ENCODE measurements around the gene INSRR. TPM values are rescaled to one million over a fixed set of nuclear protein-coding genes. Genes with fewer than 3 reads are reported as not detected.
A peak's percentile ranks its signal among the peaks of the same experiment; 100 is the strongest.

Gene INSRR
- total RNA-seq, 1 donor from 2014 or later, result not detected

DNA sequence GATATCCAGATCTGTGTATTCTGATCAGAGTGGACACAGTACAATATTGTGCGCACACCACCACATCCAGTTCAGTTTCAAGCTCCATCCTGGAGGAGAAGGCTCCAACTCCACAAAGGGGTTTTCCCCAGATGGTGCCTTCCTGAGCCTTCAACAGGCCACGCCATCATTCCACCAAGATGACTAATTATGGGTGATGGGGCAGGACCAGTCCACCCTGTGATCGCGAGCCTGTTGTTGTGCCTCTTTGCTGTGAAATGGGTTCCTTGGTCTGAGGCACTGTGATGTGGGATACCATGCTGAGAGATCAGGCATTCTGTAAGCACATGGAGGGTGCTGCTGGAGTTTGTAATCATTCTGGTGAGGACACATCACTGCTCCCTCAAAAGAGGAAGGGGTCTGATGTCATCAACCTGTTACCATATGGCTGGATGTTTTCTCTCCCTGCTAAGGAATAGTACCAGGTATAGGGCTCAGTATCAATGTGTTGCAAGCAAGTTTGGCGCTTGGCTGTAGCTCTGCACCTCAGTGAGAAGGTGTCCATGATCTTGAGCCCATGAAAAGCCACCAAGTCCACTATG lies 35.6 kb downstream of the INSRR start:
- peaks cover 21% of the 10 kb centered on the region for H3K27me3 Mint-ChIP-seq
- POLR2A ChIA-PET, result no interaction called here
- H3K36me3 Mint-ChIP-seq (ENCODE audit: low read depth), result no peaks in the 10 kb centered on the region
- CTCF ChIA-PET, result interaction anchor here (1.8 kb wide), 1 partner anchor 9 kb away, joined by 6 read pairs; no protein-coding TSS in a partner anchor
- DNase-seq (no peak), ATAC-seq (ENCODE audit: low read depth) (no peak)
- intact Hi-C loops (cut with micrococcal nuclease), result no loop called here
- no peak overlapping the region for H3K4me3 Mint-ChIP-seq
- no peak overlapping the region for H3K27ac Mint-ChIP-seq
- TF ChIP-seq, protein P1, sequence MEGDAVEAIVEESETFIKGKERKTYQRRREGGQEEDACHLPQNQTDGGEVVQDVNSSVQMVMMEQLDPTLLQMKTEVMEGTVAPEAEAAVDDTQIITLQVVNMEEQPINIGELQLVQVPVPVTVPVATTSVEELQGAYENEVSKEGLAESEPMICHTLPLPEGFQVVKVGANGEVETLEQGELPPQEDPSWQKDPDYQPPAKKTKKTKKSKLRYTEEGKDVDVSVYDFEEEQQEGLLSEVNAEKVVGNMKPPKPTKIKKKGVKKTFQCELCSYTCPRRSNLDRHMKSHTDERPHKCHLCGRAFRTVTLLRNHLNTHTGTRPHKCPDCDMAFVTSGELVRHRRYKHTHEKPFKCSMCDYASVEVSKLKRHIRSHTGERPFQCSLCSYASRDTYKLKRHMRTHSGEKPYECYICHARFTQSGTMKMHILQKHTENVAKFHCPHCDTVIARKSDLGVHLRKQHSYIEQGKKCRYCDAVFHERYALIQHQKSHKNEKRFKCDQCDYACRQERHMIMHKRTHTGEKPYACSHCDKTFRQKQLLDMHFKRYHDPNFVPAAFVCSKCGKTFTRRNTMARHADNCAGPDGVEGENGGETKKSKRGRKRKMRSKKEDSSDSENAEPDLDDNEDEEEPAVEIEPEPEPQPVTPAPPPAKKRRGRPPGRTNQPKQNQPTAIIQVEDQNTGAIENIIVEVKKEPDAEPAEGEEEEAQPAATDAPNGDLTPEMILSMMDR (IDR thresholded peaks at IDR 0.05), result no peak
- H3K4me1 Mint-ChIP-seq, result no peaks in the 10 kb centered on the region
- no peaks in the 10 kb centered on the region for H3K9me3 Mint-ChIP-seq

DNA sequence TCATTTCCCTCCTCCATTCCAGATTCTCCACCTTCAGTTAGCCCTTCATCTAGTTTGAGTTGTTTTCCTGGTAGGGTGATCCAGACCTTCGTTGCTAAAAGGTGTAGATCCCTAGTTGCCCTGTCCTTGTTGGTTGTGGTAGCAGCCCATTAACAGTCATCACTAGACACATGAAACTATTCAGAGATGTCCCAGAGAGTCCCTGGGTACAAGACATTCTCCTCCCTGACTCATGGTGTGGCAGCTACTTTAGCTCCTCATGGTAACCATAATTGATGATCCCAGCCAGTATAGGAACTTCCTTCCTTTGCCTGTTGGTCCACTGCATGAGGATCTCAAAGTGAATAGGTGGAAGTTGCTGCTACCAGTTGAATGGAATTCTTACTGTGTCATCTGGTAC lies 36.2 kb downstream of the INSRR start:
- TF ChIP-seq, protein P1 (IDR thresholded peaks at IDR 0.05), result no peak
- peaks cover 21% of the 10 kb centered on the region for H3K27me3 Mint-ChIP-seq
- intact Hi-C loops (cut with micrococcal nuclease), result no loop called here

DNA sequence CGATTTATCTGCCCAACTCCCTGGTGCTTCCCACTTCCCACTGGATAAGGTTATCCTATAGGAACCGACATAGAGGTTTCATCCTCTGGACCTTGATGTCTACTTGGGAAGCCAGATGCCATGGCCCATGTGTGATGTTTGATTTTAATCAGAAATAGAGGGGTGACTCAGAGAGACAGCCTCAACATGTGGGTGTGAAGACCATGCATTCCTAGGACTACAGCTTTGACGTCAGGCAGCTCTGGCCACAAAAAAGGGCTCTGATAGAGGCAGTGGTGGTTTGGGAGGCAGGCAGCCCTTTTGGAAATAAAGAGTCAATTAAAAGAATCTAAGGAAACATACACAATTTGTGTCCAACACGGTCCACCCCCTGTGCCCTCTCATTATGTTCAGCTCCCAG lies 37.1 kb downstream of the INSRR start:
- CTCF ChIA-PET, result interaction anchor here (0.8 kb wide), 1 partner anchor 8 kb away, joined by 3 read pairs; no protein-coding TSS in a partner anchor
- intact Hi-C loops (cut with micrococcal nuclease), result no loop called here
- Mint-ChIP-seq H3K27me3 (peaks cover 21% of the 10 kb centered on the region), H3K36me3 (ENCODE audit: low read depth) (no peaks in the 10 kb centered on the region), H3K9me3 (no peaks in the 10 kb centered on the region), H3K4me3 (no peak overlapping the region), H3K4me1 (peaks cover 4% of the 10 kb centered on the region), H3K27ac (no peak overlapping the region)
- no peak for DNase-seq
- TF ChIP-seq, protein P1 (IDR thresholded peaks at IDR 0.05), result no peak
- ATAC-seq (ENCODE audit: low read depth), result no peak
- POLR2A ChIA-PET, result no interaction called here

More for the DNA sequence above, 36.2 kb downstream of the INSRR start:
- Mint-ChIP-seq H3K27ac (no peak overlapping the region), H3K9me3 (no peaks in the 10 kb centered on the region), H3K4me3 (no peak overlapping the region), H3K4me1 (no peaks in the 10 kb centered on the region), H3K36me3 (ENCODE audit: low read depth) (no peaks in the 10 kb centered on the region)
- ChIA-PET CTCF (no interaction called here), POLR2A (interaction anchor here (0.6 kb wide), 2 partner anchors 38 to 92 kb away, joined by 3 read pairs; no protein-coding TSS in a partner anchor)
- ATAC-seq (ENCODE audit: low read depth) (no peak), DNase-seq (no peak)

DNA sequence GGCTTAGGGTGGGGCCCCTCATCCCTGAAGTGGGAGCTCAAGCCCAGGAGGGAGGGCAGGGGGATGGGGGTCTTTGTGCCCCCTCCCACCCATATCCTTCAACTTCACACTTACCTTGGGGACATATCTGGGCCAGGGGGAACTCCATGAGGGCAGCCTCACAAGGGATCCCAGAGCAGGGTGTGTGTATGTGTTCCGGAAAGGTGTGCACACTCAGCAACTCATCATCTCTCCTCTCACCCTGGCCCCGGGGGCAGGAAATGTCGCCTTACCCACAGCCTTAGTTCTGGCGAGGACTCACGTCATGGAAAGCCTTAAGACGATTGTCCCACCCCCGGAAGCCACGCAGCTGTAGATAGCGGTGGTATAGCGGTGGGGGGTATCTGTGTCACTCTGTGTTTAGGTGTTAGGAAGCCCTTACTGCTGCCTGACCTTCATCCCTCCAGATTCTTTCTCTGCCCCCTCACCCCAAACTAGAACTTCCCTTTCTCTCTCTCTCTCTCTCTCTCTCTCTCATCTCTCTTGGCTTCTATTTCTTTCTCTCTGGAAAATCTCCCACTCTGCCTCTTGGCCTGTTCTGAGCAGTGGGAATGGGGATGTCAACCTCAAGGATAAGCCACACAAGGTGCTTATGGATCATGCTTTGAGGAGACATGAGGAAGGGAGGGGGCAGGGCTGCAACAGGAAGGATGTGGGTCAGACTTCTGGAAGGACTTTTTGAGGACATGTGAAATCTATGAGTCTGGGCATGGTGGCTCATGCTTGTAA lies 42.2 kb downstream of the INSRR start, which contains the start of gene SH2D2A:
Gene SH2D2A, minus strand, starts transcription at position 288 of the 768 bp plus-strand sequence. Its CDS starts 140 bp downstream, at position 148.
- Mint-ChIP-seq H3K27me3 (peaks cover 6% of the 10 kb centered on the region), H3K9me3 (no peaks in the 10 kb centered on the region), H3K4me1 (peaks cover 32% of the 10 kb centered on the region), H3K27ac (peak within 1 kb of the TSS; percentile 65), H3K36me3 (ENCODE audit: low read depth) (no peaks in the 10 kb centered on the region), H3K4me3 (peak within 1 kb of the TSS; percentile 58)
- DNase-seq (peak; percentile 48), ATAC-seq (ENCODE audit: low read depth) (peak; percentile 78)
- intact Hi-C loops (cut with micrococcal nuclease), result no loop called here
- CTCF ChIA-PET, result interaction anchor here (1.0 kb wide), 1 partner anchor 45 kb away, joined by 3 read pairs; no protein-coding TSS in a partner anchor
- TF ChIP-seq, protein P1 (IDR thresholded peaks at IDR 0.05), result no peak
- POLR2A ChIA-PET, result interaction anchor here (0.6 to 0.7 kb wide), 2 partner anchors 8 to 82 kb away, joined by 4 to 6 read pairs; no protein-coding TSS in a partner anchor

DNA sequence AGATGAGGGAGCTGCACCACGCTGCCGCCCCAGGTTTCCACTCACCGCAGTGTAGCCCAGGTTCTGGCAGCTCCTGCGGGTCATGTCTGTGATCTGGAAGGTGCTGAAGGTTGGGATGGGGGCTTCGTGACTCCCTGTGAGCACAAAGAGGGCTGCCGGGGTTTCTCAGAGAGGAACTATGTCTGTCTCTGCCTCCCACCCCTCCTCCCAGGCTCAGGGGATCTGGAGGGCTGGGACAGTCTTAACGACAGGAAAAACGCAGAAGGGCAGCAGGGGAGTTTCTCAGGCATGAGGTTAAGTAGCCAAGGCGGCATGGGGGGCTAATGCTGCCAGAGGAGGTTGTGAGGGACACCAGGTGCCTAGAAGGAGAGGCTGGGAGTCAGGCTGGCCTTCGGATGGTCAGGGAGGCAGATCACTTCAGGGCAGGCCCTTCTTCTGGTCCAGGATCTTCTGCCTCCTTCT lies 42.9 kb downstream of the INSRR start:
- Mint-ChIP-seq H3K4me3 (peak overlapping the region; percentile 9), H3K4me1 (peaks cover 32% of the 10 kb centered on the region), H3K27ac (peak overlapping the region; percentile 14), H3K27me3 (peaks cover 3% of the 10 kb centered on the region), H3K36me3 (ENCODE audit: low read depth) (no peaks in the 10 kb centered on the region), H3K9me3 (no peaks in the 10 kb centered on the region)
- intact Hi-C loops (cut with micrococcal nuclease), result no loop called here
- ChIA-PET CTCF (no interaction called here), POLR2A (no interaction called here)
- DNase-seq, result no peak
- TF ChIP-seq, protein P1 (IDR thresholded peaks at IDR 0.05), result no peak
- ATAC-seq (ENCODE audit: low read depth), result no peak

All from activated B cell treated with CpG ODN at 0.5 μM for 24 hours (primary cell).